Upper lobe of right lung (tissue), 1 donor: ENCODE data around the gene TRO. TPM values are rescaled to one million over a fixed set of nuclear protein-coding genes. Genes with fewer than 3 reads are reported as not detected.

ENCODE experiments used
- ATAC-seq: fragments of 200-7000 bp; cut with Tn5 transposase; one replicate; pipeline ENCODE4 v1.9.1; 2020; ENCODE audit warnings: mild to moderate bottlenecking, moderate library complexity
- DNase-seq: peaks from one replicate; pipeline ENCODE4 v3.0.0-alpha.2; 2020
- H3K27ac ChIP-seq: fragments of 200-600 bp; one replicate; pipeline ENCODE4 v1.8.0; 2022
- H3K27me3 ChIP-seq: fragments of 200-600 bp; one replicate; pipeline ENCODE4 v1.8.0; 2022; ENCODE audit warnings: mild to moderate bottlenecking
- H3K36me3 ChIP-seq: fragments of 200-600 bp; one replicate; pipeline ENCODE4 v1.8.0; 2022
- H3K4me1 ChIP-seq: fragments of 200-600 bp; one replicate; pipeline ENCODE4 v1.8.0; 2022
- H3K4me3 ChIP-seq: fragments of 200-600 bp; one replicate; pipeline ENCODE4 v1.8.0; 2022; ENCODE audit warnings: mild to moderate bottlenecking
- H3K9me3 ChIP-seq: fragments of 200-600 bp; one replicate; pipeline ENCODE4 v1.8.0; 2022
- intact Hi-C: fragments of 100-400 bp; cut with DNase I; formaldehyde crosslinking; loops from one replicate; pipeline ENCODE4 v1.11.0; 2022
- total RNA-seq: library from RNA; stranded (reverse); fragmentation: NEBNext Ultra II Directional; extraction: Animal tissue kit (Norgen Biotek cat#: 25700); gene quantifications from one replicate; pipeline ENCODE4 v1.2.1, GENCODE V29; 2021
- TF ChIP-seq, protein P1 (sequence below): fragments of 200-600 bp; IDR thresholded peaks from one replicate; pipeline ENCODE4 v1.8.0; 2022; ENCODE audit warnings: antibody characterized with exemption
- donor health status: DM: no; HTN: yes; CAD: no; lungs with severe emphysema.

TRO gene
- total RNA-seq, 1 donor from 2014 or later: 2.7 TPM

DNA sequence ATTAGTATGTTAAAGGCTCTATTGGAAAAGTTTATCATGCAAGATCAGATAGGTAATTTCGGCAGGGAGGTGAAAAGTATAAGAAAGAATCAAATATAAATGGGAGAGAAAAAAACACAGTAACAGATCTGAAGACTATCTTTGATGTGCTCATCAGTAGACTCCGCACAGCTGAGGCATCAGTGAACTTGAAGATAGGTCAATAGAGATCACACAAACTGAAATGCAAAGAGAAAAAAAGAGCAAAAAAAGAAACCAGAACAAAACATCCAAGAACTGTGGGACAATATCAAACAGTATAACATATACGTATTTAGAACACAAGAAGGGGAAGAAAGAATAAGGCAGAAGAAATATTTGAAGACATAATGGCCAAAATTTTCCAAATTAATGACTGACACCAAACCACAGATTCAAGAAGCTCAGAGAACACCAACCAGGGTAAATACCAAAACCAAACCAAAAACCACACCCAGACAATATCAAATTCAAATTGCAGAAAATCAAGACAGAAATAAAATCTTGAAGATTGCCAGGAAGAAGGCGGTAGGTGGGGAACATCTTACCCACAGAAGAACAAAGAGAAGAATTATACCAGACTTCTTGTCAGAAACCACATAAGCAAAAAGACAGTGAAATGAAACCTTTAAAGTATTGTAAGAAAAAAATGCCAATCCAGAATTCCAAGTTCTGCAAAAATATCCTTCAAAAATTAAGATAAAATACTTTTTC is 44.3 kb downstream of the TRO start:
- intact Hi-C loops: no loop called here
- H3K27ac ChIP-seq: no peak overlapping the region
- no peaks in the 10 kb centered on the region for H3K27me3 ChIP-seq
- ATAC-seq: no peak
- no peaks in the 10 kb centered on the region for H3K36me3 ChIP-seq
- TF ChIP-seq, protein P1, sequence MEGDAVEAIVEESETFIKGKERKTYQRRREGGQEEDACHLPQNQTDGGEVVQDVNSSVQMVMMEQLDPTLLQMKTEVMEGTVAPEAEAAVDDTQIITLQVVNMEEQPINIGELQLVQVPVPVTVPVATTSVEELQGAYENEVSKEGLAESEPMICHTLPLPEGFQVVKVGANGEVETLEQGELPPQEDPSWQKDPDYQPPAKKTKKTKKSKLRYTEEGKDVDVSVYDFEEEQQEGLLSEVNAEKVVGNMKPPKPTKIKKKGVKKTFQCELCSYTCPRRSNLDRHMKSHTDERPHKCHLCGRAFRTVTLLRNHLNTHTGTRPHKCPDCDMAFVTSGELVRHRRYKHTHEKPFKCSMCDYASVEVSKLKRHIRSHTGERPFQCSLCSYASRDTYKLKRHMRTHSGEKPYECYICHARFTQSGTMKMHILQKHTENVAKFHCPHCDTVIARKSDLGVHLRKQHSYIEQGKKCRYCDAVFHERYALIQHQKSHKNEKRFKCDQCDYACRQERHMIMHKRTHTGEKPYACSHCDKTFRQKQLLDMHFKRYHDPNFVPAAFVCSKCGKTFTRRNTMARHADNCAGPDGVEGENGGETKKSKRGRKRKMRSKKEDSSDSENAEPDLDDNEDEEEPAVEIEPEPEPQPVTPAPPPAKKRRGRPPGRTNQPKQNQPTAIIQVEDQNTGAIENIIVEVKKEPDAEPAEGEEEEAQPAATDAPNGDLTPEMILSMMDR: no peak
- no peak overlapping the region for H3K4me3 ChIP-seq
- H3K9me3 ChIP-seq: no peaks in the 10 kb centered on the region
- no peak for DNase-seq
- H3K4me1 ChIP-seq: no peaks in the 10 kb centered on the region

DNA sequence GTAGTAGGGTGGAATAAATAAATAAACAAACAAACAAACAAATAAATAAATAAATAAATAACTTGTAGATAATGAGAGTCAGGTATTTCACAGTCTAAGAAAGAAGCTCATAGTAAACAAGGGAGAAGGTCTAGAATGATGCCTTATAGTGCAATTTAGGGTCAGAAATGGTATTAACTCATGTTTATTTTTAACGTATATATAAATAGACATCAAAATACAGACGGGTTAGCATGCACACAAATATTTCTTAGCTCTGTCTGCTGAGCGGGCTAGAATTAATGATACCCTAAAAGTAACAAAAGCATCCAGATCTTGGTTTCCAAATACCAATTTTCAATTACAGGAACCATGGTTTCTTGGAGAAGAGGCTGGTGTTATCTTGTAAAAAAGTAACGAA is 56.8 kb downstream of the TRO start:
- no peaks in the 10 kb centered on the region for H3K9me3 ChIP-seq
- TF ChIP-seq, protein P1: no peak
- H3K4me1 ChIP-seq: no peaks in the 10 kb centered on the region
- intact Hi-C loops: no loop called here
- DNase-seq: no peak
- no peak overlapping the region for H3K27ac ChIP-seq
- no peak overlapping the region for H3K4me3 ChIP-seq
- H3K36me3 ChIP-seq: no peaks in the 10 kb centered on the region
- H3K27me3 ChIP-seq: no peaks in the 10 kb centered on the region
- no peak for ATAC-seq

DNA sequence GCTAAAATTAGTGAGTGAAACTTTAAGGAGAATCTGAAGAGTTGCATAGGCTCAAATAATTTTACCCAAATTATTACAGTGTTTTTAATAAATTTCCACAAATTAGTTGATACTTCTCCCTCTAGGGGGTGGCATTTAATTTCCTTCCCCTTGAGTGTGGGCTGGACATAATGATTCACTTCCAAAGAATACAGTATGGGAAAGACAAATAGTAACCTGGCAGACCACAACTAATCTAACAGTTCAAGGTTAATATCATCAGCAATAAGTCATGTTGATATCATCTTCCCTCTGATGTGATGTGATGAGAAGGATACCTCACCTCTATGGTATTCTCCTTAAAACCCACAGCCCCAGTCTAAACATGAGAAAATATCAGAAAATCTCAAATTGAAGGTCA is 57.8 kb downstream of the TRO start:
- DNase-seq (no peak), ATAC-seq (no peak)
- TF ChIP-seq, protein P1: no peak
- H3K27ac ChIP-seq: no peak overlapping the region
- no peaks in the 10 kb centered on the region for H3K9me3 ChIP-seq
- H3K4me3 ChIP-seq: no peak overlapping the region
- no peaks in the 10 kb centered on the region for H3K36me3 ChIP-seq
- no peaks in the 10 kb centered on the region for H3K27me3 ChIP-seq
- intact Hi-C loops: no loop called here
- H3K4me1 ChIP-seq: no peaks in the 10 kb centered on the region

DNA sequence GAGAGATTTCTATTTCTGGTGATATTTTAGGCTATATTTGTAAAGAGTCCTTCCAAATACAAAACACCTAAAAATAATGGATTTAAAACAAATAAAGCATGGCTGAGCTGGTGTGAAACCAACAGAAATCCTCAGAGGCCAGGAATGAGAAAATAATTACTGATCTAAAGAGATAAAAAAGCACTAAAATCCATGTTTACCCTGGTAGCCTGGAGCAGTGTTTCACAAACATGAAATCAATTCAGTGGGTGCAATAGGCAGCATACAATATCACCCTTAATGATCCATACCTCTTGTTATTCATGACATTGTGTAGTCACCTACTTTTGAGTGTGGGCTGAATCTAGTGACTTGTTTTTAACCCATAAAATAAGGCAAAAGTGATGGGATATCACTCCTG is 58.8 kb downstream of the TRO start:
- H3K36me3 ChIP-seq: no peaks in the 10 kb centered on the region
- ATAC-seq (no peak), DNase-seq (no peak)
- H3K9me3 ChIP-seq: no peaks in the 10 kb centered on the region
- no peaks in the 10 kb centered on the region for H3K4me1 ChIP-seq
- no peaks in the 10 kb centered on the region for H3K27me3 ChIP-seq
- TF ChIP-seq, protein P1: no peak
- H3K27ac ChIP-seq: no peak overlapping the region
- intact Hi-C loops: no loop called here
- H3K4me3 ChIP-seq: no peak overlapping the region

DNA sequence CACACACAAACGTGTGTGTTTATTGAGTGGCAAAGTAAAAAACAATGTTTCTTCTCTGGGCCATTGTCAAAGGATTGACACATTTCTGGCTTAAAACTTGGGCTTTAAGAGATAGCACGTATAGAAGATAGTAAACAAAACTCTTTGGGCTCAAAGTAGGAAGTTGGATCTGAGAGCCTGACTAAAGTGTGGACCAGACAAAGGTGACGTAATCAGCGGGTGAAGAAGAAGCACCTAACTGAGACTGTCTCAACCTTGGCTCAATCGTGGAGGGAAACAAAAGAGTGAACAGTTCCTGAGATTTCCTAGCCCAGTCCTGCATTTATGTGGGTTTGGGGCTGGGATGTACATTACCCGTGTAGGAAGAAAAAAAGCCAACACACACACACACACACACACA is 59.7 kb downstream of the TRO start:
- Histone ChIP-seq H3K36me3 (no peaks in the 10 kb centered on the region), H3K4me3 (no peak overlapping the region), H3K4me1 (no peaks in the 10 kb centered on the region), H3K27me3 (no peaks in the 10 kb centered on the region), H3K27ac (no peak overlapping the region), H3K9me3 (no peaks in the 10 kb centered on the region)
- DNase-seq (no peak), ATAC-seq (no peak)
- TF ChIP-seq, protein P1: no peak
- intact Hi-C loops: no loop called here

Other genes with a start within 250 kb of the TRO start
- gene ITIH6, start 122.6 kb upstream of the TRO start, total RNA-seq: not detected
- 98.4 TPM for gene MAGED2, start 113.1 kb upstream of the TRO start, total RNA-seq
- gene PFKFB1, start 73.4 kb downstream of the TRO start, total RNA-seq: not detected
- 10.5 TPM for gene APEX2, start 79.5 kb downstream of the TRO start, total RNA-seq
- 0.78 TPM for gene ALAS2, start 110.2 kb downstream of the TRO start, total RNA-seq
- not detected for gene PAGE2B, start 154.2 kb downstream of the TRO start, total RNA-seq
- not detected for gene PAGE2, start 168.2 kb downstream of the TRO start, total RNA-seq